DOHH2 (cell line): ENCODE data around the gene MRPL58.

Experiments
- H3F3A ChIP-seq: fragments of 200-600 bp; sonication (generic), shearing (Covaris generic); 2 replicates; pipeline ENCODE4 v1.6.0; 2016; ENCODE audit warnings: antibody characterized with exemption, mild to moderate bottlenecking; ENCODE audit not compliant: control insufficient read depth, insufficient read depth
- H3K27ac ChIP-seq: fragments of 200-600 bp; sonication (generic); 2 replicates; pipeline ENCODE4 v1.5.1; 2014; ENCODE audit warnings: low read depth, mild to moderate bottlenecking, low read length, moderate library complexity
- H3K27me3 ChIP-seq: fragments of 200-600 bp; sonication (generic); 2 replicates; pipeline ENCODE4 v1.6.1; 2014; ENCODE audit warnings: mild to moderate bottlenecking, low read length, mixed read lengths; ENCODE audit not compliant: control insufficient read depth
- H3K36me3 ChIP-seq: fragments of 200-600 bp; sonication (generic); 2 replicates; pipeline ENCODE4 v1.6.1; 2014; ENCODE audit warnings: mild to moderate bottlenecking, low read length, moderate library complexity, mixed read lengths; ENCODE audit not compliant: control insufficient read depth
- H3K4me1 ChIP-seq: fragments of 200-600 bp; sonication (generic); 2 replicates; pipeline ENCODE4 v1.6.1; 2014; ENCODE audit warnings: mild to moderate bottlenecking, low read length, mixed read lengths; ENCODE audit not compliant: control insufficient read depth
- H3K4me2 ChIP-seq: fragments of 200-600 bp; sonication (generic); 2 replicates; pipeline ENCODE4 v1.6.0; 2014; ENCODE audit warnings: mild to moderate bottlenecking, low read length, moderate library complexity
- H3K4me3 ChIP-seq: fragments of 200-600 bp; sonication (generic); 2 replicates; pipeline ENCODE4 v1.5.1; 2014; ENCODE audit warnings: mild to moderate bottlenecking, low read length, mixed read lengths
- H3K79me2 ChIP-seq: fragments of 200-600 bp; sonication (generic); 2 replicates; pipeline ENCODE4 v1.6.1; 2014; ENCODE audit warnings: mild to moderate bottlenecking, low read length, mixed read lengths; ENCODE audit not compliant: control insufficient read depth
- H3K9me2 ChIP-seq: fragments of 200-600 bp; sonication (generic); replicated peaks from 2 replicates; pipeline ENCODE4 v1.6.1; 2014; ENCODE audit warnings: mild to moderate bottlenecking, low read length, mixed read lengths; ENCODE audit not compliant: control insufficient read depth
- H3K9me3 ChIP-seq: fragments of 200-600 bp; sonication (generic); 2 replicates; pipeline ENCODE4 v1.6.1; 2014; ENCODE audit warnings: antibody characterized with exemption, low read length, mixed read lengths; ENCODE audit not compliant: control insufficient read depth, insufficient read depth
- H4K20me1 ChIP-seq: fragments of 200-600 bp; sonication (generic); 2 replicates; pipeline ENCODE4 v1.6.0; 2014; ENCODE audit warnings: low read depth, mild to moderate bottlenecking, antibody characterized with exemption, low read length, moderate library complexity; ENCODE audit not compliant: control insufficient read depth, insufficient read depth
- CTCF ChIP-seq: fragments of 200-600 bp; sonication (generic); IDR thresholded peaks from one replicate; pipeline ENCODE4 v1.5.1; 2014; ENCODE audit warnings: antibody characterized with exemption, mild to moderate bottlenecking, low read depth, low read length; ENCODE audit not compliant: poor library complexity, severe bottlenecking
- EZH2phosphoT487 ChIP-seq: fragments of 200-600 bp; sonication (generic); IDR thresholded peaks from 2 replicates; pipeline ENCODE4 v1.6.1; 2017; ENCODE audit warnings: borderline replicate concordance, mild to moderate bottlenecking, antibody characterized with exemption, low read length, moderate library complexity, mixed read lengths

MRPL58 gene

DNA sequence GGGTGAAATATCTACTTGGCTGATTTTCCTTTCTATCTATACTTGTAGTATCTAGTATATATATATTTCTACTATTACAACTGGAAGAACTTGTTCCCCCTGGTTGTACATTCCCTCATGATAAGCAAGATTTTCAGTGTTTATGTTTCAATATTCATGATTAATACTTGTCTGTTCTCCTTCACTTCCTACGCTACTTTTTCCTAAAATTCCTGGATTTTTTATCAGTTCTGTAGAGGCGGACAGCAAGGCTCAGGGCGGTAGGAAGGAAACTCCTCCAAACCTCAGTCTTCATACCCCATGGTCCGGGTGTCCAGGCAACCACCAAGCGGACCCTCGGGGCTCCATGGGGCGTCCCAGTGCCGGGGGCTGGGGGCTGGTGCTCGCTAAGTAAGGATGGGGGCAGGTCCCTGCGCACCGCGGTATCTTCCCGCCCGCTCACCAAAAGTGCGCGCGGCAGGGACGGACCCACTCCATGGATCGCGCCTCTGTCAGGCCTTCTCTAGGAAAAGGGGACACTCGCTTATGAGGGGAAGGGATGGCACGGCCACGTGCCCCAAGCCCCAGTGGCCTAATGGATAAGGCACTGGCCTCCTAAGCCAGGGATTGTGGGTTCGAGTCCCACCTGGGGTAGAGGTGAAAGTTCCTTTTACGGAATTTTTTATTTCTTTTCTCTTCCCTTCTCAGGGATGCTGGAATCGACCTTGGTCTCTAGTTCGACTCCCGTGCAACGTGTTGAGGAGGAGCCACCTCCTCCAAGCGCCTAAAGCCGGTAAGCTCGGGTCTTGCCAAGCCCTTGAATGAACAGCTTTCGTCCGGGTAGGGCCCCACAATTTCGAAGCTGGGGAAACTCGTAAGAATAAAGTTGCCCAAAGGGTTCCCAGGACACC is 21.1 kb downstream of the MRPL58 start:
- peak overlapping the region; percentile 33 for H3K27ac ChIP-seq
- peaks cover 3% of the 10 kb centered on the region; the same call in 1 of the 2 replicates for H3F3A ChIP-seq

GRCh38 chr17:75034236-75034908 is 21.9 kb downstream of the MRPL58 start:
- no peaks in the 10 kb centered on the region; the same call in 1 of the 2 replicates for H3K9me3 ChIP-seq

More for the DNA sequence above, 21.1 kb downstream of the MRPL58 start:
- Histone ChIP-seq H3K36me3 (peaks cover 4% of the 10 kb centered on the region), H3K79me2 (no peaks in the 10 kb centered on the region), H3K4me2 (peak overlapping the region; percentile 96), H3K4me1 (peaks cover 33% of the 10 kb centered on the region), H3K27me3 (peaks cover 19% of the 10 kb centered on the region), H3K9me2 (no peaks in the 10 kb centered on the region), H4K20me1 (no peaks in the 10 kb centered on the region), H3K4me3 (peak overlapping the region; percentile 91), H3K9me3 (no peaks in the 10 kb centered on the region; the same call in 1 of the 2 replicates)
- no peak for TF ChIP-seq EZH2phosphoT487
- TF ChIP-seq CTCF: no peak

DNA sequence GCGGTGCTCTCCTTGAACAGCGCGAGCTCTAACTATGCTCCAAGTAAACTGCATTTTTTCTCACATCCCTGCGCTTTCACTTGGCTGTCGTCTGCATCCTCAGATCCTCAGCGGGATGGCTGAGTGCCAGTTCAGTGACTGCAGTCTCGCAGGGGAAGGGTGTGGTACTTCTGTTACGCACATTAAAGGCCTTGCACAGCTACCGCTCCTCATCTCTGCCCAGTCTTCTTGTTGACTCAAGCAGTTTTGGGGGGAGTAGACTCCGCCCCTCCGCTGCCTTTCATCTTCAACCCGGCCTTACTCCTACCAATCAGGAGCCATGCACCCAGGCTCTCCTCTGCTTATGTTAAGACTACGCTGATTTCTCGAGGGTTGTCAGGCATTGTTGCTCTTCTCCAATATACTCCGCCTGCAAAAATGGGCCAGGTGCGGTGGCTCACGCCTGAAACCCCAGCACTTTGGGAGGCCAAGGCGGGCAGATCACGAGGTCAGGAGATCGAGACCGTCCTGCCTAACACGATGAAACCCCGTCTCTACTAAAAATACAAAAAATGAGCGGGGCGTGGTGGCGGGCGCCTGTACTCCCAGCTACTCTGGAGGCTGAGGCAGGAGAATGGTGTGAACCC is 24.3 kb downstream of the MRPL58 start:
- Histone ChIP-seq H3K36me3 (peaks cover 26% of the 10 kb centered on the region), H3F3A (peaks cover 3% of the 10 kb centered on the region; the same call in 1 of the 2 replicates), H3K4me2 (no peak overlapping the region), H3K27me3 (peaks cover 11% of the 10 kb centered on the region), H3K9me2 (no peaks in the 10 kb centered on the region), H3K9me3 (no peaks in the 10 kb centered on the region), H3K79me2 (no peaks in the 10 kb centered on the region), H3K4me3 (no peak overlapping the region), H4K20me1 (no peaks in the 10 kb centered on the region), H3K4me1 (peaks cover 33% of the 10 kb centered on the region), H3K27ac (no peak overlapping the region)
- no peak for TF ChIP-seq EZH2phosphoT487
- TF ChIP-seq CTCF: no peak

More at GRCh38 chr17:75034236-75034908, 21.9 kb downstream of the MRPL58 start:
- peaks cover 3% of the 10 kb centered on the region; the same call in 1 of the 2 replicates for H3F3A ChIP-seq
- no peaks in the 10 kb centered on the region for H3K79me2 ChIP-seq
- peak overlapping the region; percentile 91 for H3K4me3 ChIP-seq
- no peaks in the 10 kb centered on the region for H4K20me1 ChIP-seq
- H3K4me1 ChIP-seq: peaks cover 33% of the 10 kb centered on the region
- TF ChIP-seq EZH2phosphoT487 (no peak), CTCF (peak; percentile 33)
- peaks cover 12% of the 10 kb centered on the region for H3K36me3 ChIP-seq
- H3K9me2 ChIP-seq: no peaks in the 10 kb centered on the region
- H3K4me2 ChIP-seq: peak overlapping the region; percentile 96
- peak overlapping the region; percentile 58 for H3K27ac ChIP-seq
- peaks cover 19% of the 10 kb centered on the region for H3K27me3 ChIP-seq
